Upper lobe of left lung (tissue), 4 donors: ENCODE measurements around the gene SLC35B2.

Experiments
- CTCF ChIP-seq, 6 experiments: fragments of 450-650 bp in 4 of 6; fragments of 200-600 bp in 2 of 6; sonication (generic) in 2 of 6; IDR thresholded peaks; one replicate each; pipeline ENCODE4 v1.5.1; 2016 to 2019; ENCODE audit warnings: antibody characterized with exemption in 6 of 6
- POLR2A ChIP-seq, 4 donors: fragments of 450-650 bp; IDR thresholded peaks; one replicate each; pipeline ENCODE4 v1.5.1; 2016 to 2017; ENCODE audit warnings: antibody characterized with exemption in 4 of 4, mild to moderate bottlenecking in 2 of 4

- TF ChIP-seq POLR2A (IDR thresholded peaks at IDR 0.05) (no peak), CTCF (IDR thresholded peaks at IDR 0.05) (no peak)
Measured at GRCh38 chr6:44258921-44259320, 1.6 kb upstream of the SLC35B2 start.
